Fibroblast of skin of back (primary cell): ENCODE results near the gene HOXA13.

Source experiments
- DNase-seq: peaks from one replicate; pipeline ENCODE4 v3.0.0-alpha.2; 2013

The HOXA13 gene

DNA sequence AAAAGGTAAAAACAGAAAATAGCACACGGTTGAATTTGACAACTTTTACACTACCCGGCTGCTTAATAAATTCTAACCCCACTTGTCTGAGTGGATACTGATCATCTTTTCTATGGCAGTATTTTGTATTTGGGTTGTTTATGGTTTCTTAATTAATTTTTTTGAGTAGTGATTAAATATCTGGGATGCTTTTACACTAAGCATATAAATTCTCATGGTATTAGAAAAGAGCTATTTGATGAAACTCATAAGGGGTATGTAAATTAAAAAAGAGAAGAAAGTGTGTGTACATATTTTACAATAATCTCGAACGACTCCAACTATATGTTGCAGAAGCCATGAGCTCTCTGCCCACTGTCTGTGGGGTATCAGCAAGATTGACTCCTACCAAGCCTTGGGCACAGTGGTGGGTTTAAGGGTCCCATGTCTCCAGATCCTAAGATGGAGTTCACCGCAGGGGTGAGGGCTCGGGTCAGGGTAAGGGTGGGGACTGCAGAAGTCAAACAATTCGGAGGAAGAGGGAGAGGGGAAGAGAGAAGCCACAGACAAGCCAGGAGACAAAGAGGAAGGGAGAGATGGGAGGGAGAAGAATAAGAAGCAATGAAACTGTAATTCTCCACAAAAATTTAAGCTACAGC lies 7.6 kb upstream of the HOXA13 start:
- DNase-seq = no peak

DNA sequence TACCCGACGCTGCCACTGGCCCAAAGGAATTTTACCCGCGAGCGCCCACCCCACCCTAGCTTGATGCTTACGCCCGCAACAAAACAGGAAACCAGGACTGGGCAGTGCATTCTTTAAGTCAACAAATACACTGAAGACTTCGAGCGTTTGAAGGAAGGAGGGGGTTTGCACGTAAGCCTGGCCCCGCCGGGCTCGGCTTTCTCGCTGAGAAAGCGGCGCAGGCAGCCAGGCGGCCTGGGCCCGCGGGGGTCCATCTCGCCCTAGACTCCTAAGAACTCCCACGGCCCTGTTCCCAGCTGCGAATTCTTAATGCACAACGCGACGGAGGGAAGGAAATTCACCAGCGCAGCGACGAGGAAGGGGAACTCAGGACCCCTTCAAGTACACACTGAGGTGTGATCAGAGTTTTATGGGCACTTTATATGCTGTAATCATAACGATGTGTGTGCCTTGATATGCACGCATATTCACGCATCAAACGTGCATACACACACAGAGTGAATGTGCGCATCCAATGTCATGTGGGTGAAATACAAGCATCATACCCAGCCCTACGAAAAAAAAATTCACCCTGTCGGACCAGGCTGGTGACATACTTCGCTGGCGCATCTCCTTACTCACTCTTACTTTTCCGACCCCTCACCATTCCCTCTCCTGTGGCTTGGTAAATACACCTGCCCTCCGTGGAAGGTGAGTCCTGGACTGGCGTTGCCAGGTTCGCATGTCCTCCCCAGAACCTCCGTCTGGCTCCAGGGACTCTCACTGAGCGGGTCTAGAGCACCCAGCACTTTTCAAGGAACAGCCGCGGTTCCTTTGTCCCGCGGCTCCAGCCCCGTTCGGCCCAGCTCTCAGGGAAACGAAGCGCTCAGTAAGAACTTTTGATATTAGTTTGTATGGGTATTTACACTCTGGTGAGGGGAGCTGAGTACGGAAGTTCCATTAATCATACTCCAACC lies 5.7 kb upstream of the HOXA13 start:
- no peak for DNase-seq

- DNase-seq = peak; percentile 18
Observed at GRCh38 chr7:27204851-27205322, 5.0 kb upstream of the HOXA13 start.

- no peak for DNase-seq
Observed at GRCh38 chr7:27203964-27204594, 4.2 kb upstream of the HOXA13 start.

GRCh38 chr7:27203365-27203953 lies 3.6 kb upstream of the HOXA13 start:
- DNase-seq = no peak

DNA sequence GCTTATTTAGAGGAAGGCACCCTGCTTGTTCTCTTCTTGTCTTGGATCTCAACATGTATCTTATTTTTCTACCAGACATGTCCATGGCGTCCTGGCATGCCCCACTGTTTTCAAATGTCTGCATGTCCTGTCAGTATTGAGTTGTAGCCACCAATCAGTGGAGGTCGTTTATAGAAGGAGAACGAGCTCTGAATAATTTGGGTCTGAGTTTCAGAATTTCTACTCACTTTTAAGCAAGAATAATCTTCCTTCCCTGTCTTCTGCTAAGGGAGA lies 2.9 kb upstream of the HOXA13 start:
- DNase-seq = no peak

GRCh38 chr7:27202018-27202861 lies 2.3 kb upstream of the HOXA13 start:
- DNase-seq = no peak

GRCh38 chr7:27201580-27202017 lies 1.7 kb upstream of the HOXA13 start:
- no peak for DNase-seq

- no peak for DNase-seq
Observed at GRCh38 chr7:27200761-27201579, 1.1 kb upstream of the HOXA13 start.

GRCh38 chr7:27198871-27199801 lies 755 bp downstream of the HOXA13 start:
- no peak for DNase-seq

DNA sequence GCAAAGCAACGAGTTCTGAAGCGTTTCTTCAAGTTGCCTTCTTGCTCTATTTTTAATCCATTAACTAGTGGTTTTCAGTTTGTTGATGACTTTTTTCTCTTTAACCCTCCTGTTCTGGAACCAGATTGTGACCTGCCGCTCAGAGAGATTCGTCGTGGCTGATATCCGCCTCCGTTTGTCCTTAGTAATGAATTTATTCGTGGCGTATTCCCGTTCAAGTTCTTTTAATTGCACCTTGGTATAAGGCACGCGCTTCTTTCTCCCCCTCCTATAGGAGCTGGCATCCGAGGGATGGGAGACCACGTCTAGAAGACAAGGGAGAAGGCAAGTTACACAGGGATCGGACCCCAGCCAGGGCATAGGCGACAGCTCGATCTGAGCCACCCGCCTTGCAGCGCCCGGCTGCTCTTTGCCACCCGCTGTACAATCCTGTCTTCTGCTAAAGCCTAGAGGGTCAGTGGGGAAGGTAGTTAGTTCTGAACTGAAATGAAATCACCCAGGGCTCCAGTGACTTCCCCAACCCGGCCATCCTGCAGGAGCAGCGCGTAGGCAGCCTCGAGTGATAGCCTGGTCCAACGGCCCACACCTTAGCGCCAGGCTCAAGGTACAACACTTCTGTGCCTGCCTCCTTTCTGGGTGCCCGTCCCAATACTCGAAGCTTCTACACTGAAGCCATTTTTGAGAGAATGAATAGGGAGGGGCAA lies 1.6 kb downstream of the HOXA13 start:
- DNase-seq = no peak

GRCh38 chr7:27197137-27198042 lies 2.5 kb downstream of the HOXA13 start:
- no peak for DNase-seq

- peak; percentile 54 for DNase-seq
Observed at GRCh38 chr7:27196287-27196767, 3.6 kb downstream of the HOXA13 start.

- no peak for DNase-seq
Observed at GRCh38 chr7:27194686-27195379, 5.1 kb downstream of the HOXA13 start.

GRCh38 chr7:27194002-27194352 lies 5.9 kb downstream of the HOXA13 start:
- no peak for DNase-seq

DNA sequence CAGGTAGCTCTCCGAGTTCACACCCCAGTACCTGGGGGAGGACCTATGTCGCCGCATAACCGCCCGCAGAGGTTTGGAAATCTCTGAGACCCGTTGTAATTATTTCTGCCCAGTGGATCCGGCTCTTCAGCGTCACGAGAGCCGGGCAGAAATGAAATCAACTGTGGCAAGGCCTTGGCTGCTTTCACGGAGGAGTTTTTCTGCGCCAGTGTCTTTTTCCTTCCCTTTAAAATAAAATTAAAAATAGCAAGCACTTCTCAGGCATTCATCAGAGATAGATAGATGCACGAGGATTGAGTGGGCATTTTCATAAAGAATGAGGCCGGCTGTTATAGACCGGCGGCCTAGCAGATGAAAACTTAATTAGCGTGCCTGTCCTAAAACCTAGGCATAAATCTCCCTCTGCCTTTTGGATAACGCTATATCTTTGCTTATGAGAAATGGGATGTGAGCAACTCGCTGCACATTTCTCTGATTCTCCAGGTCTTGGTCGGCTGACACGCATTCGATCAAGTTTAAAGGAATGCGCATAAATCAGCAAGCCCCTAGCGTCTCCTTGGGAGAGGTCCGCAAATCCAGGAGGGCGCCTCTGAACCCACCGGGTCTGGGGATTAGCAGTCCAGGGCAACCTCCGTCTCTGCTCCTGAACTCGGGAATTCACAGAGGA lies 6.4 kb downstream of the HOXA13 start:
- no peak for DNase-seq
